Right atrium auricular region (tissue), 2 donors: ENCODE results near the gene KIF5C. TPM values are rescaled to one million over a fixed set of nuclear protein-coding genes. Genes with fewer than 3 reads are reported as not detected.

Experiments used
- DNase-seq: peaks from one replicate; pipeline ENCODE4 v3.0.0-alpha.2; 2019; ENCODE audit warnings: low spot score
- H3K27ac ChIP-seq, 2 donors: fragments of 200-600 bp; sonication (generic); 1 replicate in 1 of 2; 2 replicates in 1 of 2; pipeline ENCODE4 v1.5.1; 2016 to 2019
- H3K27me3 ChIP-seq, 2 donors: fragments of 200-600 bp; sonication (generic); one replicate each; pipeline versions ENCODE4 v1.5.1 to v1.6.0; 2017 to 2019
- H3K36me3 ChIP-seq: fragments of 200-600 bp; sonication (generic); one replicate; pipeline ENCODE4 v1.5.1; 2016
- H3K4me1 ChIP-seq, 2 donors: fragments of 200-600 bp; sonication (generic); one replicate each; pipeline versions ENCODE4 v1.5.1 to v1.6.0; 2017 to 2019
- H3K4me3 ChIP-seq, 2 donors: fragments of 200-600 bp; sonication (generic); 1 replicate in 1 of 2; 2 replicates in 1 of 2; pipeline ENCODE4 v1.5.1; 2017 to 2019; ENCODE audit warnings: mild to moderate bottlenecking in 1 of 2, moderate library complexity in 1 of 2
- H3K9me3 ChIP-seq, 2 donors: fragments of 200-600 bp; sonication (generic); one replicate each; pipeline ENCODE4 v1.5.1; 2019
- total RNA-seq, 2 donors: library from RNA; depleted of rRNA; stranded (reverse); fragments of >200 nt; gene quantifications; one replicate each; pipeline ENCODE4 v1.1.0, GENCODE V29; 2016
- TF ChIP-seq, protein P1 (sequence below), 2 donors: fragments of 200-600 bp; sonication (generic); IDR thresholded peaks; one replicate each; pipeline ENCODE4 v1.5.1; 2019; ENCODE audit warnings: antibody characterized with exemption in 2 of 2

The KIF5C gene
- total RNA-seq, 2 donors from 2014 or later: 1.6 to 2.2 TPM

DNA sequence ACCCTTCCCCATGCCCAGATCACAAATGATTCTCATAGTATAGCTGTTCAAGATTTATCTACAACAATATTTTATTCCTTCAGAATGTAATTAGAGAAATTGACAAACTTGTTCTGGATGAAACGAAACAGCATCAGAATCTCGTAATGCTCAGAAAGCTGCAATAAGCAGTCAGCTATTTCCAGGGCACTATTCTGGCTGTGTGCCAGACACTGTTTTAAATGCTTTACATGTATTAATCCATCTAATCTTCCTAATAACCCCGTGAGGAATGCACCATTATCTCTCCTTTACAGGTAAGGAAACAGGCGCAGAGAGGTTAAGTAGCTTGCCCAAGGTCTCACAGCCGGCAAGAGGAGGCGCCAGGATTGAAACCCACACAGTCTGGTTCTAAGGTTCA lies 153.3 kb downstream of the KIF5C start:
- no peak overlapping the region for H3K4me3 ChIP-seq
- H3K27ac ChIP-seq: no peak overlapping the region
- no peaks in the 10 kb centered on the region for H3K36me3 ChIP-seq
- DNase-seq: no peak
- TF ChIP-seq, protein P1, sequence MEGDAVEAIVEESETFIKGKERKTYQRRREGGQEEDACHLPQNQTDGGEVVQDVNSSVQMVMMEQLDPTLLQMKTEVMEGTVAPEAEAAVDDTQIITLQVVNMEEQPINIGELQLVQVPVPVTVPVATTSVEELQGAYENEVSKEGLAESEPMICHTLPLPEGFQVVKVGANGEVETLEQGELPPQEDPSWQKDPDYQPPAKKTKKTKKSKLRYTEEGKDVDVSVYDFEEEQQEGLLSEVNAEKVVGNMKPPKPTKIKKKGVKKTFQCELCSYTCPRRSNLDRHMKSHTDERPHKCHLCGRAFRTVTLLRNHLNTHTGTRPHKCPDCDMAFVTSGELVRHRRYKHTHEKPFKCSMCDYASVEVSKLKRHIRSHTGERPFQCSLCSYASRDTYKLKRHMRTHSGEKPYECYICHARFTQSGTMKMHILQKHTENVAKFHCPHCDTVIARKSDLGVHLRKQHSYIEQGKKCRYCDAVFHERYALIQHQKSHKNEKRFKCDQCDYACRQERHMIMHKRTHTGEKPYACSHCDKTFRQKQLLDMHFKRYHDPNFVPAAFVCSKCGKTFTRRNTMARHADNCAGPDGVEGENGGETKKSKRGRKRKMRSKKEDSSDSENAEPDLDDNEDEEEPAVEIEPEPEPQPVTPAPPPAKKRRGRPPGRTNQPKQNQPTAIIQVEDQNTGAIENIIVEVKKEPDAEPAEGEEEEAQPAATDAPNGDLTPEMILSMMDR (IDR thresholded peaks at IDR 0.05): no peak
- H3K27me3 ChIP-seq: no peaks in the 10 kb centered on the region
- no peaks in the 10 kb centered on the region for H3K9me3 ChIP-seq
- no peaks in the 10 kb centered on the region for H3K4me1 ChIP-seq

DNA sequence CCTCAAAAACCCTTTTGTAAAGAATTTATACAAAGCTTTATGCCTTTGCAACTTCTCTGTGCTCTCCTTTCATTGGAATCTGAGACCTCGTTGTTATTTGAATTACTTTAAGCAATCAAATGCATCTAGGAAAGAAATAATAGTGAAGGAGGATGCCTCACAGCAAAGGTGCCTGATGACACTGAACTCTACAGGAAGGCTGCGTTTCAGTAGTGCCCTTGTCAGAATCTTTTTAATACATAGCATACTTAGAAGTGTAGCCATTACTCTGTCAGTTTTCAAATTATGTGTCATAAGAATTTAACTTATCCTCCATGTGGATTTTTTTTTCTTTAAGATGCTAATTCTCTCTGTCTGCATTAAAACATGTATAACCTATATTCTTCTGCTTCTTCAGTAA lies 153.9 kb downstream of the KIF5C start:
- DNase-seq: no peak
- H3K36me3 ChIP-seq: no peaks in the 10 kb centered on the region
- no peaks in the 10 kb centered on the region for H3K9me3 ChIP-seq
- H3K27me3 ChIP-seq: no peaks in the 10 kb centered on the region
- H3K4me3 ChIP-seq: no peak overlapping the region
- no peaks in the 10 kb centered on the region for H3K4me1 ChIP-seq
- TF ChIP-seq, protein P1 (IDR thresholded peaks at IDR 0.05): no peak
- no peak overlapping the region for H3K27ac ChIP-seq

DNA sequence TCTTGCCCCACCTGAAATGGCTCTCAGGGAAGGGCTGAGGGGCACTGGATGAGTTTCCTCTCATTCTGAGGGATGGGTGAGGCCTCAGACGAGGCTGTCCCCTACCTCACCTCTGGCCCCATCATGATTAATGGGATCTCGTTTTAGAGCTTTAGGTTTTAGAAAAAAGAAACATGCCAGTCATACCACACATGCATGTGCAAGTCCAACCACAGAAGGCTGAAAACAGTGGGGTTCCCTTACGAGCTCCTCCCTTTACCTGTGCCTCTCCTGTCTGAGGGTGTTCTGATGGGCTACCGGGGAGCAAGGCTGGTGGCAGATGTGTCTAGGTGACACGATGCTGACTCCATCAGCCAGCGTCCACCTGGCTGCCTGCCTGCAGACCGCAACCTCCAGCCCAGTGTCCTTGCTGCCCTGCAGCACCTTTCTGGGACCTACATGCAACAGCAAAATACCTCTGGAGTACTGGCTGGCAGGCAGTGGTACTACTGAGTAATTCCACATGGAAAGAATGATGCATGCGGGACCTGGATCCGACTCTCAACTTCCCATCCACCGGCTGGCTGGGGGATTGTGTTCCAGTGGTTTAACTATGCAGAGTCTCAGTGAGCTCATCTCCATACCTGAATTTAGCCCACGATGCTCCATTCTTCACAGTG lies 154.4 kb downstream of the KIF5C start:
- TF ChIP-seq, protein P1 (IDR thresholded peaks at IDR 0.05): no peak
- no peak for DNase-seq
- no peaks in the 10 kb centered on the region for H3K36me3 ChIP-seq
- H3K4me3 ChIP-seq: no peak overlapping the region
- H3K27ac ChIP-seq: no peak overlapping the region
- H3K9me3 ChIP-seq: no peaks in the 10 kb centered on the region
- no peaks in the 10 kb centered on the region for H3K27me3 ChIP-seq
- no peaks in the 10 kb centered on the region for H3K4me1 ChIP-seq

DNA sequence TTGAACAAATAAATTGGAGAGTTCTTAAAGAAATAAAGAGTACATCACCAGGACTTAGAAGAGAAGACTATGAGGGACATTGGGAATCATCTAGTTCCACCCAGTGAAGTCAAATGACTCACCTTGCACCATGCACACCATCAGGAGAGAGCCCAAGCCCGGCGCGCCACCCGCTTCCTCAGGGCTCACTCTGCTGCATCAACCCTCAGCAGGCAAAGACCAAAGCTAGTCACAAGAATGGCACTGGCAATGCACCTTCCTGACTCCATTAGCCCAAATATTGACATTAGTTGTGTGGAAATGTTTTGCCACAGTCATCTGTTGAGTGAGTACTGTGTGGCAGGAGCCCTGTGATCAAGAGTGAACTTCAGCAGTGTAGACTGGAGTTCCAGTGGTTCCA lies 156.4 kb downstream of the KIF5C start:
- DNase-seq: no peak
- no peaks in the 10 kb centered on the region for H3K36me3 ChIP-seq
- no peaks in the 10 kb centered on the region for H3K4me1 ChIP-seq
- H3K27ac ChIP-seq: no peak overlapping the region
- H3K4me3 ChIP-seq: no peak overlapping the region
- TF ChIP-seq, protein P1 (IDR thresholded peaks at IDR 0.05): no peak
- H3K27me3 ChIP-seq: no peaks in the 10 kb centered on the region
- H3K9me3 ChIP-seq: no peaks in the 10 kb centered on the region

DNA sequence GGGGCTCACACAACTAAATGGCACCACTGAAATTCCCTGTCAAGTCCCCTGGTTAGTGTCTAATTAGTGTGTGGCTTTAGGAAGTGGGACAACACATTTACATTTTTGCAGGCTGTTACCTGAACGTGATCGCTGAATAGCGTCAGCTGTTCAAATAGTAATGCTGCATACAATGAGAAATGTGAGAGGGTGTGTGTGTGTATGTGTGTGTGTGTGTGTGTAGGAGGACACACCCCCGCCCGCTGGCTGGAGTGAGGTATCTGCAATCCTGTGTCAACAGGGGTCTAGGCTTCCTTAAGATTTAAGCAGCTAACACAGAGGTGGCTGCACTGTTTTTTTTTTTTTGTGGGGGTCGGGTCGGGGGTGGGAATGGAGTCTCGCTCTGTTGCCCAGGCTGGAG lies 158.7 kb downstream of the KIF5C start:
- Histone ChIP-seq H3K27ac (no peak overlapping the region), H3K4me1 (no peaks in the 10 kb centered on the region), H3K27me3 (no peaks in the 10 kb centered on the region), H3K4me3 (no peak overlapping the region), H3K9me3 (no peaks in the 10 kb centered on the region), H3K36me3 (no peaks in the 10 kb centered on the region)
- no peak for DNase-seq
- TF ChIP-seq, protein P1 (IDR thresholded peaks at IDR 0.05): no peak

DNA sequence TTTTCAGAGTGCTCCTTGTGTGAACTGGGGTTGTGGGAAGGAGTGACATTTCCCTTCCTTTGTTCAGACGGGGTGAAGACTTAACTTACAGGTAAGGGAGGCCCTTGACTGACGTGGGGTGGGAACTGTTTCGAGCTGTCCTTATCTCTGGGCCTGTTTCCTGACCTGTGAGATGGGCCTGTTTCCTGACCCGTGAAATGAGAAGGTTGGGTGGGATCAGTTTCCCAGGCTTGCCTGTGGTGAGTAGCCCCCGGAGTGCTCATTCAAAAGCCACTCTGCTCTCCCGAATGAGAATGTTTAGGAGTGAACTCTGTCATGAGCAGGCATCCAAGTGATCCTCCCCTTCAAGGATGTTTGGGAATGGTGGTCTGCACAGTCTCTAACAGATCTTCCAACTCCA lies 159.4 kb downstream of the KIF5C start:
- Histone ChIP-seq H3K4me1 (no peaks in the 10 kb centered on the region), H3K36me3 (no peaks in the 10 kb centered on the region), H3K27ac (no peak overlapping the region), H3K27me3 (no peaks in the 10 kb centered on the region), H3K9me3 (no peaks in the 10 kb centered on the region), H3K4me3 (no peak overlapping the region)
- no peak for DNase-seq
- TF ChIP-seq, protein P1 (IDR thresholded peaks at IDR 0.05): no peak
